Pancreas (tissue), 10 donors: ENCODE data around the gene MXI1. TPM values are rescaled to one million over a fixed set of nuclear protein-coding genes. Genes with fewer than 3 reads are reported as not detected.

Source experiments
- ATAC-seq, 4 donors: fragments of 200-7000 bp; cut with Tn5 transposase; one replicate each; pipeline versions ENCODE4 v1.8.0 to v1.9.1; 2020; ENCODE audit warnings: mild to moderate bottlenecking in 4 of 4, moderate library complexity in 4 of 4
- DNase-seq, 6 donors: peaks; one replicate each; pipeline ENCODE4 v3.0.0-alpha.2; 2020
- FAIRE-seq: peaks from 2 replicates; lab custom pipeline; 2012; peaks lifted over from hg19 to GRCh38; lab: Jason Lieb, UNC
- H3K27ac ChIP-seq, 4 donors: fragments of 200-600 bp; sonication (generic); 1 replicate in 3 of 4; 2 replicates in 1 of 4; pipeline versions ENCODE4 v1.5.0 to v1.8.0; 2020
- H3K27me3 ChIP-seq, 4 donors: fragments of 200-600 bp; one replicate each; pipeline ENCODE4 v1.8.0; 2021
- H3K36me3 ChIP-seq, 3 donors: fragments of 200-600 bp; sonication (generic) in 1 of 3; one replicate each; pipeline versions ENCODE4 v1.5.0 to v1.8.0; 2020 to 2021
- H3K4me1 ChIP-seq, 3 donors: fragments of 200-600 bp; one replicate each; pipeline ENCODE4 v1.8.0; 2021
- H3K4me3 ChIP-seq, 4 donors: fragments of 200-600 bp; sonication (generic) in 2 of 4; one replicate each; pipeline versions ENCODE4 v1.5.0 to v1.8.0; 2020 to 2021
- H3K9me3 ChIP-seq, 4 donors: fragments of 200-600 bp; one replicate each; pipeline ENCODE4 v1.8.0; 2021
- CTCF ChIP-seq, 4 donors: fragments of 200-600 bp; sonication (generic) in 3 of 4; IDR thresholded peaks; one replicate each; pipeline versions ENCODE4 v1.5.0 to v1.8.0; 2021; ENCODE audit warnings: antibody characterized with exemption in 4 of 4
- WGBS, 2 donors: extraction: QIAGEN DNeasy Blood & Tissue Kit; methylation state at CpG; one replicate each; pipeline ENCODE4 v1.1.7; 2013; 5-methylcytosine and 5-hydroxymethylcytosine counted together
- intact Hi-C, 3 donors: fragments of 100-400 bp; cut with DNase I; formaldehyde crosslinking; loops; one replicate each; pipeline versions ENCODE4 v1.11.1 to v1.14.2; 2022
- polyA plus RNA-seq, 2 donors: library from polyadenylated mRNA; stranded (reverse); fragments of 200-250 nt; gene quantifications; one replicate each; pipeline ENCODE4 v1.2.3, GENCODE V29; 2013
- total RNA-seq, 6 donors: library from RNA; stranded (reverse); fragmentation: NEBNext Ultra II Directional in 4 of 6; extraction: Animal tissue kit (Norgen Biotek cat#: 25700) in 4 of 6; gene quantifications; one replicate each; pipeline versions ENCODE4 v1.2.1 to v1.2.4, GENCODE V29; 2021 to 2023
- donor health status: healthy with polysubstance abuse.
- donor health status: DM: no; HTN: no; CAD: no; lungs with moderate emphysema.
- donor health status: DM: no; HTN: no; CAD: no.
- donor health status: control.
- donor health status: control.
- donor health status: Bipolar disorder and iron deficiency.
- donor health status: DM: yes; HTN: yes; CAD: no.
- donor health status: DM: no; HTN: no; CAD: no.
- donor health status: DM: no; HTN: no; CAD: no.
- donor health status: DM: yes; HTN: yes; CAD: no.

Gene MXI1
- total and polyA plus RNA-seq, 8 donors = 8.2 to 30.5 (median 21.5) TPM

DNA sequence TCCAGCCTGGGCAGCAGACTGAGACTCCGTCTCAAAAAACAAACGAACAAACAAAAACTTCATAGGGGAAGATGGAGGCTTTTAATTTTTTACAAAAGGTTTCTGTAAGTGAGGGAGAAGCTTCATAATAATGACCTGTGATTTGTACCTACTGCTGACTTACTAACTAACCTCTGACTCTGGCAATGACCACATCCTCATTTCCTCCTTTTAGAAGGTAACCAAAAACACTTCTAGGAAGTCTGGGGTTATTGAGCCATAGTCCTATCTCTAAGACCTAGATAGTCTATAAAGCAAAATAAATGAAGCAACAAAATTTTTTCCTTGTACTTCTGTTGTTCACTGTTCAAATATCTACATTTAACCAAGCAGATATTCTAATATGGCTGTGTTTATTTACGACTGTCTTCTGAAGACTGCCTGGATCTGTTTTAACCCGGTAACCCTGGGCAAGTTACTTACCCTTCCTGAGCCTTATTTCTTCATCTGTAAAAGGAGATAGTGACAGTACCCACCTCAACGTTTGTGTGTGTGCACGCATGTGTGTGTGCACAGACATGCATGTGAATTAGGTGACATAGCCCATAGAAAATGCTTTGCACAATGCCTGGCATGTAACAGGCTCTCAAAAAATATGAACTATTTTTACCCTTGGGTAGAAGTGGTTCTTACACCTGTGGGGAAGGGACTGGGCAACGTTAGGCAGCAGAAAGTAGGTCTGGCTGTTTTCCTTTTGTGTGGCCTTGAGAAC lies 128.1 kb downstream of the MXI1 start:
- no peak for ATAC-seq
- Histone ChIP-seq H3K9me3 (no peaks in the 10 kb centered on the region), H3K27ac (no peak overlapping the region), H3K36me3 (no peaks in the 10 kb centered on the region), H3K27me3 (no peaks in the 10 kb centered on the region), H3K4me3 (no peak overlapping the region), H3K4me1 (no peaks in the 10 kb centered on the region)
- no peak for TF ChIP-seq CTCF (IDR thresholded peaks at IDR 0.05)
- no peak for FAIRE-seq
- DNase-seq = no peak
- intact Hi-C loops = no loop called here
- 54 to 59% methylated on average over 7 of the region's 7 CpGs for WGBS, 2 donors

DNA sequence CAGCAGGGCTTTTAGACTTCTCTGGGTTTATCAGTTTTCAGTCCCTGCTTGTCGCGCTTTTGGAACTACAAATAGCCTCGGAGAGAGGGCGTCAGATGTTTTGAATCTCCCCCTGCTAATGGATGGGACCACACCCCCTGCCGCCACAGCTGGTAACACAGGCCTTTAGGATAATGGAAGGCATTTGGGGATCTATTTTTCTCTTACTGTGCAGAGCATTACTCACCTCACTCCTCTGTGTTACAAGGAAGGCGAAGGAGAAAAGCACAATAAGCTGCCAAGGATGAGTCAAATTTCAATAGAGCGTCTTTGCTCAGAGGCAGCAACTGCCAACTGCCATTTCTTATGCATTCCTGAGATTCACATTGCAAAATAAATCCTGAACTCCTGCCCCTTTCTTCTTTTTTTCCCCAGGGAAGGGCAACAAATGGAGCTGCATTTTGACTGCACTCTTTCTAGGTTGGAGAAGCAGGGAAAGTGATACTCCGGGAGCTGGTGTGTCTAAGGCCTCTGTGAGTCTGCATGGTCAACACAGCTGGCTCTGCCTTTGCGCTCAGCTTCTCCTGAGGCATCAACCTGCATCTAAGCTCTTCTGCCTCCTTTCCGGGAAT lies 128.8 kb downstream of the MXI1 start:
- 55 to 73% methylated on average over 10 of the region's 10 CpGs for WGBS, 2 donors
- Histone ChIP-seq H3K4me1 (no peaks in the 10 kb centered on the region), H3K4me3 (no peak overlapping the region), H3K36me3 (no peaks in the 10 kb centered on the region), H3K27ac (no peak overlapping the region), H3K9me3 (no peaks in the 10 kb centered on the region), H3K27me3 (no peaks in the 10 kb centered on the region)
- TF ChIP-seq CTCF (IDR thresholded peaks at IDR 0.05) = no peak
- DNase-seq (no peak), ATAC-seq (peak in 3 of 4 donors; percentile 36 to 70 (median 40)), FAIRE-seq (no peak)
- intact Hi-C loops = no loop called here

Other genes with a start within 250 kb of the MXI1 start
- 10 to 100 TPM; 33.9 to 83.3 (median 49.9) TPM for gene ADD3, start 199.6 kb upstream of the MXI1 start, total RNA-seq
- 10 to 100 TPM; 31.9 to 44.7 TPM for gene ADD3, start 199.6 kb upstream of the MXI1 start, polyA plus RNA-seq
- gene SMNDC1, start 97.3 kb downstream of the MXI1 start, total RNA-seq = 10 to 100 TPM in 3 of 6 donors, 1 to 10 TPM in 3; 8.0 to 13.7 (median 9.8) TPM
- gene SMNDC1, start 97.3 kb downstream of the MXI1 start, polyA plus RNA-seq = 1 to 10 TPM; 5.2 to 9.9 TPM